ENCODE measurements around the gene NOD2. TPM values are rescaled to one million over a fixed set of nuclear protein-coding genes. Genes with fewer than 3 reads are reported as not detected.

The NOD2 gene
- total RNA-seq, 1 experiment from 2014 or later, result 0.17 TPM

- H4K8ac ChIP-seq (replicated peaks; ENCODE audit: insufficient read length, low read depth, low read length), result no peak overlapping the region
- TF ChIP-seq CTCF (conservative IDR thresholded peaks at IDR 0.05), result no peak
- H4K20me1 ChIP-seq (ENCODE audit: control insufficient read depth, insufficient read depth, insufficient read length), result no peaks in the 10 kb centered on the region
- Mint-ChIP-seq H3K4me1 (peaks cover 4 to 5% of the 10 kb centered on the region in 2 experiments), H3K4me3 (no peak overlapping the region), H3K36me3 (ENCODE audit: insufficient read depth in 1 of 3, low read depth in 3 of 3) (no peaks in the 10 kb centered on the region), H3K9me3 (no peaks in the 10 kb centered on the region), H3K27ac (no peak overlapping the region), H3K27me3 (ENCODE audit: low read depth) (peaks cover 28% of the 10 kb centered on the region)
- H2AFZ ChIP-seq (ENCODE audit: low read length), result no peak overlapping the region
- no peak overlapping the region for H3K18ac ChIP-seq (ENCODE audit: insufficient read length, low read depth, low read length)
- no peak overlapping the region for H3K27ac ChIP-seq (ENCODE audit: insufficient read length, low read depth, low read length)
- no peak overlapping the region for H2BK20ac ChIP-seq (ENCODE audit: low read depth, low read length, poor library complexity, severe bottlenecking)
- H3K79me1 ChIP-seq (ENCODE audit: insufficient read depth, low read depth, low read length, poor library complexity, severe bottlenecking), result no peaks in the 10 kb centered on the region
- no peak for DNase-seq
- no peak overlapping the region for H2BK120ac ChIP-seq (ENCODE audit: low read depth, low read length, poor library complexity, severe bottlenecking)
- no peak overlapping the region for H3K14ac ChIP-seq (ENCODE audit: insufficient read depth, low read length)
- no peak overlapping the region for H2BK15ac ChIP-seq (ENCODE audit: low read depth, low read length)
- no peak overlapping the region for H2AK5ac ChIP-seq (ENCODE audit: insufficient read length, low read length)
- no peak overlapping the region for H2BK5ac ChIP-seq (ENCODE audit: insufficient read length, low read length)
- no peaks in the 10 kb centered on the region for H3K27me3 ChIP-seq (ENCODE audit: insufficient read depth, low read length)
- H3K9ac ChIP-seq (ENCODE audit: extremely low read depth, insufficient read length, low read length), result no peak overlapping the region
- H3T11ph ChIP-seq (ENCODE audit: low read length), result no peak overlapping the region
- H2BK12ac ChIP-seq (ENCODE audit: insufficient read length, low read depth, low read length), result no peak overlapping the region
- H3K4me2 ChIP-seq (ENCODE audit: insufficient read depth, insufficient read length, low read length), result no peak overlapping the region
- no peaks in the 10 kb centered on the region for H3K4me1 ChIP-seq (ENCODE audit: insufficient read depth, low read length)
- no peak overlapping the region for H3K56ac ChIP-seq (ENCODE audit: insufficient read length, low read depth, low read length)
- H3K79me2 ChIP-seq (ENCODE audit: insufficient read depth, low read length), result no peaks in the 10 kb centered on the region
- peaks cover 3% of the 10 kb centered on the region for H3K23me2 ChIP-seq (ENCODE audit: insufficient read length, low read depth, low read length, poor library complexity, severe bottlenecking)
- H3K4ac ChIP-seq (ENCODE audit: low read depth, low read length), result no peak overlapping the region
- no CpG with 5 or more reads among the region's 9 CpGs for WGBS (ENCODE audit: extremely low coverage, insufficient read length, low lambda C conversion rate)
- H3K9me3 ChIP-seq (ENCODE audit: control insufficient read depth, low read depth, low read length), result no peaks in the 10 kb centered on the region
- H4K91ac ChIP-seq (ENCODE audit: insufficient read length, low read depth, low read length), result no peak overlapping the region
- H4K5ac ChIP-seq (ENCODE audit: insufficient read length, low read depth, low read length), result no peak overlapping the region
- H3K23ac ChIP-seq (ENCODE audit: insufficient read length, low read depth, low read length), result no peak overlapping the region
Measured at GRCh38 chr16:50736448-50736847, 43.0 kb downstream of the NOD2 start.

Data from H9 (cell line).